A673 (cell line): Measurements from ENCODE around the gene MTMR3.

Experiments used
- EZH2 ChIP-seq: fragments of 200-600 bp; sonication (generic); IDR thresholded peaks from 2 replicates; pipeline ENCODE4 v1.6.1; 2017; ENCODE audit warnings: borderline replicate concordance, low read depth, mild to moderate bottlenecking, mixed read lengths, antibody characterized with exemption, low read length; ENCODE audit not compliant: poor library complexity, severe bottlenecking
- TF ChIP-seq, protein P1 (sequence below): fragments of 300-800, 200-600 bp; sonication (generic); conservative IDR thresholded peaks from 2 replicates; pipeline ENCODE4 v1.5.1; 2017; ENCODE audit warnings: low read depth, mild to moderate bottlenecking, antibody characterized with exemption, low read length, moderate library complexity, mixed read lengths

DNA sequence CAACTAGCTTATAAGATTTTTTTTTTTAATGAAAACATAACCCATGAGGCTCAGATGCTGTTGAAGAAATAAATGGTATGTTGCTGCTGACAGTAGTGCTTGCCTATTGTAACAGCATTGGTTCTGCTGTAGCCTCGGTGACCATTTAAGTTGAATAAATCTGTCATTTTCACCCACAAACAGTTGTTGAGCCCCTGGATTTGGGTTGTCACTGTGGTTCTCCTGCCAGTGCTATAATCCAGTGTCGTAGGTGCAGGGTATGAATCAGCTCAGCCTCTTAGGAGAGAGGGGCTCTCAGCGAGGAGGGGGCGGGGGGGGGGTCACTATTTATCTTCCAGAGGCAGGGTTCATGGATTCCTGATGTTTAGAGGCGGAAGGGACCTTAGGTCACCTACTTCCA is 147.4 kb downstream of the MTMR3 start:
- TF ChIP-seq, protein P1, sequence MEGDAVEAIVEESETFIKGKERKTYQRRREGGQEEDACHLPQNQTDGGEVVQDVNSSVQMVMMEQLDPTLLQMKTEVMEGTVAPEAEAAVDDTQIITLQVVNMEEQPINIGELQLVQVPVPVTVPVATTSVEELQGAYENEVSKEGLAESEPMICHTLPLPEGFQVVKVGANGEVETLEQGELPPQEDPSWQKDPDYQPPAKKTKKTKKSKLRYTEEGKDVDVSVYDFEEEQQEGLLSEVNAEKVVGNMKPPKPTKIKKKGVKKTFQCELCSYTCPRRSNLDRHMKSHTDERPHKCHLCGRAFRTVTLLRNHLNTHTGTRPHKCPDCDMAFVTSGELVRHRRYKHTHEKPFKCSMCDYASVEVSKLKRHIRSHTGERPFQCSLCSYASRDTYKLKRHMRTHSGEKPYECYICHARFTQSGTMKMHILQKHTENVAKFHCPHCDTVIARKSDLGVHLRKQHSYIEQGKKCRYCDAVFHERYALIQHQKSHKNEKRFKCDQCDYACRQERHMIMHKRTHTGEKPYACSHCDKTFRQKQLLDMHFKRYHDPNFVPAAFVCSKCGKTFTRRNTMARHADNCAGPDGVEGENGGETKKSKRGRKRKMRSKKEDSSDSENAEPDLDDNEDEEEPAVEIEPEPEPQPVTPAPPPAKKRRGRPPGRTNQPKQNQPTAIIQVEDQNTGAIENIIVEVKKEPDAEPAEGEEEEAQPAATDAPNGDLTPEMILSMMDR: no peak
- TF ChIP-seq EZH2: no peak
